Vagina (tissue), 2 donors: ENCODE results near the gene CATSPERB.

ENCODE experiments used
- CTCF ChIP-seq, 3 experiments: fragments of 450-650 bp in 2 of 3; fragments of 200-600 bp in 1 of 3; sonication (generic) in 1 of 3; IDR thresholded peaks; one replicate each; pipeline ENCODE4 v1.5.1; 2017 to 2019; ENCODE audit warnings: antibody characterized with exemption in 3 of 3, mild to moderate bottlenecking in 2 of 3, moderate library complexity in 2 of 3
- POLR2A ChIP-seq, 2 donors: fragments of 450-650 bp; IDR thresholded peaks; one replicate each; pipeline ENCODE4 v1.6.1; 2017; ENCODE audit warnings: antibody characterized with exemption in 2 of 2, mild to moderate bottlenecking in 2 of 2, moderate library complexity in 2 of 2
- POLR2AphosphoS5 ChIP-seq, 2 donors: sonication (generic); formaldehyde crosslinking; IDR thresholded peaks; one replicate each; pipeline ENCODE4 v1.9.0; 2017; ENCODE audit warnings: antibody characterized with exemption in 2 of 2, mild to moderate bottlenecking in 2 of 2, low read depth in 1 of 2; ENCODE audit not compliant: insufficient read depth in 1 of 2

GRCh38 chr14:91568626-91569025, 163.3 kb downstream of the CATSPERB start:
- TF ChIP-seq CTCF (IDR thresholded peaks at IDR 0.05): no peak
- TF ChIP-seq POLR2A (IDR thresholded peaks at IDR 0.05): no peak
- no peak for TF ChIP-seq POLR2AphosphoS5 (IDR thresholded peaks at IDR 0.05; ENCODE audit: insufficient read depth in 1 of 2, low read depth in 1 of 2)
